ENCODE measurements around the gene DYNC2LI1. TPM values are rescaled to one million over a fixed set of nuclear protein-coding genes. Genes with fewer than 3 reads are reported as not detected.

DYNC2LI1 gene
- total RNA-seq, 1 donor from 2014 or later: 18.4 TPM

DNA sequence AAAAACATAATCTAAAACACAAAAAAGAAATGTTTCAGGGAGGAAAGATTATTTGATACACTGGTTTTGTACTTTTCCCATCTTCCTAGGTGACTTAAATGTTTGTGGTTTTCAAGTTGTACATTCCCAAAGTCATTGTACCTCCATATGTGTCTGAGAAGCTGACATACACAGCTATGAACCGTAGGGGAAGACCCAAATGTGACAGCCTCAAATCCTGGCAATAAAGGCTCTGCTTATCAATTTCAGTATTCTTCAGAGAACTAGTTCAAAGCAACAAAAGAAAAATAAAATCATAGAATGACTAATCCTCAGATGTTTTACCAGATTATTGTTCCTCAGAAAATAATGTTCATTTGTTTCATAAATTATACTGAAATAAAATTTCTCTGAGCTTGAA lies 2.5 kb downstream of the DYNC2LI1 start:
- no peak overlapping the region for H3K27ac Mint-ChIP-seq (ENCODE audit: unreplicated experiment)
- no peak overlapping the region for H3K4me3 Mint-ChIP-seq (ENCODE audit: unreplicated experiment)
- DNase-seq (ENCODE audit: extremely low spot score, unreplicated experiment): no peak
- H3K9me3 Mint-ChIP-seq (ENCODE audit: unreplicated experiment): no peaks in the 10 kb centered on the region
- no peaks in the 10 kb centered on the region for H3K27me3 Mint-ChIP-seq (ENCODE audit: unreplicated experiment)
- no peak for TF ChIP-seq CTCF (IDR thresholded peaks at IDR 0.05)
- H3K4me1 Mint-ChIP-seq (ENCODE audit: unreplicated experiment): peaks cover 12% of the 10 kb centered on the region
- H3K36me3 Mint-ChIP-seq (ENCODE audit: unreplicated experiment): peaks cover 14% of the 10 kb centered on the region

DNA sequence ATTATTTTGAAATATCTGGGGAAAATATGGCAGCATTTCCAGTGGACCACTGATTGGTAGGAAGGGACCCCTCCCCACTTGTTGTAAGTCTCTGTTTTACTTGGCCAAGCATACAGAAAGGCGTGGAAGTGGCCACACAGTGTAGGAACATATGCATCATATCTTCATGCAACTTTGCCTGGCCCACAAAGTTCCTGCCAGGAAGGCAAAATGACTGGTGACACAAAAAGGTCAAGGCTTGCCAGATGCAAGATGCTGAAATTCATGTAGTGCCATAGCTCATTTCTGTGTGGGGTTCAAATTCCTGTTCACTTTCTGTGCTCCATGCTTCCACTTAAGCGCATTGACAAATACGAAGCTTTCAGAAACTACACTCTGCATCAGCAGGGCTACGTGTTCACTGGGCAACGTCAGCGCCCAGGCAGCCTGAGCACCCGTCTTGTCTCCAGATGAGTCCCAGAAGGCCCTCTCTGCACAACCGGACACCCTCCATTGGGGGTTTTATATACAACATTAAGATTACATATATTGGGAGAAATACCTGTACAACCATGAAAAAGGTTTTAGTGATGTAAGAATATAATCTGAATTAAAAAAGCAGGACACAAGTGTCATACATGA lies 3.6 kb downstream of the DYNC2LI1 start:
- Mint-ChIP-seq H3K9me3 (ENCODE audit: unreplicated experiment) (no peaks in the 10 kb centered on the region), H3K27me3 (ENCODE audit: unreplicated experiment) (no peaks in the 10 kb centered on the region), H3K4me3 (ENCODE audit: unreplicated experiment) (no peak overlapping the region), H3K27ac (ENCODE audit: unreplicated experiment) (no peak overlapping the region), H3K4me1 (ENCODE audit: unreplicated experiment) (peaks cover 12% of the 10 kb centered on the region), H3K36me3 (ENCODE audit: unreplicated experiment) (peaks cover 16% of the 10 kb centered on the region)
- no peak for DNase-seq (ENCODE audit: extremely low spot score, unreplicated experiment)
- TF ChIP-seq CTCF (IDR thresholded peaks at IDR 0.05): no peak

GRCh38 chr2:43778233-43778632 lies 4.4 kb downstream of the DYNC2LI1 start:
- DNase-seq (ENCODE audit: extremely low spot score, unreplicated experiment): no peak
- H3K4me1 Mint-ChIP-seq (ENCODE audit: unreplicated experiment): peaks cover 12% of the 10 kb centered on the region
- H3K9me3 Mint-ChIP-seq (ENCODE audit: unreplicated experiment): no peaks in the 10 kb centered on the region
- no peaks in the 10 kb centered on the region for H3K27me3 Mint-ChIP-seq (ENCODE audit: unreplicated experiment)
- peaks cover 16% of the 10 kb centered on the region for H3K36me3 Mint-ChIP-seq (ENCODE audit: unreplicated experiment)
- no peak overlapping the region for H3K4me3 Mint-ChIP-seq (ENCODE audit: unreplicated experiment)
- no peak overlapping the region for H3K27ac Mint-ChIP-seq (ENCODE audit: unreplicated experiment)
- no peak for TF ChIP-seq CTCF (IDR thresholded peaks at IDR 0.05)

GRCh38 chr2:43787895-43788294 lies 14.1 kb downstream of the DYNC2LI1 start:
- H3K36me3 Mint-ChIP-seq (ENCODE audit: unreplicated experiment): peaks cover 24% of the 10 kb centered on the region
- no peaks in the 10 kb centered on the region for H3K27me3 Mint-ChIP-seq (ENCODE audit: unreplicated experiment)
- DNase-seq (ENCODE audit: extremely low spot score, unreplicated experiment): no peak
- H3K27ac Mint-ChIP-seq (ENCODE audit: unreplicated experiment): no peak overlapping the region
- no peak for TF ChIP-seq CTCF (IDR thresholded peaks at IDR 0.05)
- H3K4me3 Mint-ChIP-seq (ENCODE audit: unreplicated experiment): no peak overlapping the region
- H3K9me3 Mint-ChIP-seq (ENCODE audit: unreplicated experiment): no peaks in the 10 kb centered on the region
- peaks cover 35% of the 10 kb centered on the region for H3K4me1 Mint-ChIP-seq (ENCODE audit: unreplicated experiment)

DNA sequence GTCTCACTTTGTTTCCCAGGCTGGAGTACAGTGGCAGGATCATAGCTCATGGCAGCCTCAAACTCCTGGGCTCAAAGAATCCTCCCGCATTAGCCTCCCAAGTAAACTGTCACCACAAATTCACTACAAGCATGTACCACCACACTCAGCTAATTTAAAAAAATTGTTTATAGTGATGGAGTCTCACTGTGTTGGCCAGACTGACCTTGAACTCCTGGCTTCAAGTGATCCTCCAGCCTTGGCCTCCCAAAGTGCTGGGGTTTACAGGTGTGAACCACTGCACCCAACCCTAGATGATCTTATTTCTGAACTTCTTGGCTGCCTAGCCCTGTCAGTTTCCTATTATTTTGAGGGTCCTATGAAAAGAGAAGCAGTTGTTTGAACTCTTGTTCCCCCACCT lies 14.8 kb downstream of the DYNC2LI1 start:
- Mint-ChIP-seq H3K4me3 (ENCODE audit: unreplicated experiment) (no peak overlapping the region), H3K36me3 (ENCODE audit: unreplicated experiment) (peaks cover 28% of the 10 kb centered on the region), H3K27me3 (ENCODE audit: unreplicated experiment) (no peaks in the 10 kb centered on the region), H3K4me1 (ENCODE audit: unreplicated experiment) (peaks cover 35% of the 10 kb centered on the region), H3K9me3 (ENCODE audit: unreplicated experiment) (no peaks in the 10 kb centered on the region), H3K27ac (ENCODE audit: unreplicated experiment) (no peak overlapping the region)
- no peak for DNase-seq (ENCODE audit: extremely low spot score, unreplicated experiment)
- no peak for TF ChIP-seq CTCF (IDR thresholded peaks at IDR 0.05)
